ENCODE measurements around the gene ADCY3.
A peak's percentile ranks its signal among the peaks of the same experiment; 100 is the strongest.

ADCY3 gene

GRCh38 chr2:24826773-24827145, 93.3 kb downstream of the ADCY3 start:
- no peaks in the 10 kb centered on the region; the same call in none of the 2 replicates for H3F3A ChIP-seq (ENCODE audit: insufficient read depth, low read length)
- H3K9me2 ChIP-seq (ENCODE audit: low read depth, low read length), result no peaks in the 10 kb centered on the region
- H3K4me1 ChIP-seq (ENCODE audit: insufficient read depth, low read length, severe bottlenecking), result peaks cover 30% of the 10 kb centered on the region
- H3K27ac ChIP-seq (ENCODE audit: low read depth, low read length, poor library complexity, severe bottlenecking), result peak overlapping the region; percentile 72
- no peaks in the 10 kb centered on the region for H3K79me2 ChIP-seq (ENCODE audit: insufficient read depth, low read length)
- no peak overlapping the region for H3K4me3 ChIP-seq (ENCODE audit: low read depth, low read length, poor library complexity, severe bottlenecking)
- H3K36me3 ChIP-seq (ENCODE audit: insufficient read depth, low read length), result peaks cover 58% of the 10 kb centered on the region
- H2AFZ ChIP-seq (ENCODE audit: low read length), result no peak overlapping the region
- H4K20me1 ChIP-seq (ENCODE audit: insufficient read depth, low read length), result no peaks in the 10 kb centered on the region
- TF ChIP-seq CTCF (IDR thresholded peaks at IDR 0.05; ENCODE audit: low read length), result no peak
- TF ChIP-seq EZH2 (IDR thresholded peaks at IDR 0.05; ENCODE audit: borderline replicate concordance, low read length), result no peak
- H3K4me2 ChIP-seq (ENCODE audit: low read length), result 0 out of 2 replicates have a peak overlapping the region, but pooled peaks have one; percentile 6
- no peak overlapping the region; the same call in 1 of the 2 replicates for H3K9ac ChIP-seq (ENCODE audit: low read length)
- no peaks in the 10 kb centered on the region for H3K27me3 ChIP-seq (ENCODE audit: insufficient read depth, low read length)
- H3K9me3 ChIP-seq (ENCODE audit: low read length), result no peaks in the 10 kb centered on the region

GRCh38 chr2:24825883-24826772, 93.9 kb downstream of the ADCY3 start:
- Histone ChIP-seq H3K36me3 (ENCODE audit: insufficient read depth, low read length) (peaks cover 60% of the 10 kb centered on the region), H3K4me1 (ENCODE audit: insufficient read depth, low read length, severe bottlenecking) (peaks cover 30% of the 10 kb centered on the region), H3K9ac (ENCODE audit: low read length) (no peak overlapping the region), H3K9me2 (ENCODE audit: low read depth, low read length) (no peaks in the 10 kb centered on the region), H3K4me2 (ENCODE audit: low read length) (0 out of 2 replicates have a peak overlapping the region, but pooled peaks have one; percentile 6), H2AFZ (ENCODE audit: low read length) (no peak overlapping the region), H3F3A (ENCODE audit: insufficient read depth, low read length) (no peaks in the 10 kb centered on the region; the same call in none of the 2 replicates), H3K27ac (ENCODE audit: low read depth, low read length, poor library complexity, severe bottlenecking) (peak overlapping the region; percentile 72), H3K79me2 (ENCODE audit: insufficient read depth, low read length) (no peaks in the 10 kb centered on the region), H4K20me1 (ENCODE audit: insufficient read depth, low read length) (no peaks in the 10 kb centered on the region), H3K27me3 (ENCODE audit: insufficient read depth, low read length) (no peaks in the 10 kb centered on the region), H3K4me3 (ENCODE audit: low read depth, low read length, poor library complexity, severe bottlenecking) (no peak overlapping the region), H3K9me3 (ENCODE audit: low read length) (no peaks in the 10 kb centered on the region)
- TF ChIP-seq EZH2 (IDR thresholded peaks at IDR 0.05; ENCODE audit: borderline replicate concordance, low read length) (no peak), CTCF (IDR thresholded peaks at IDR 0.05; ENCODE audit: low read length) (peak; percentile 30)

- Histone ChIP-seq H3K4me2 (ENCODE audit: low read length) (no peak overlapping the region), H4K20me1 (ENCODE audit: insufficient read depth, low read length) (no peaks in the 10 kb centered on the region), H3K27ac (ENCODE audit: low read depth, low read length, poor library complexity, severe bottlenecking) (peak overlapping the region; percentile 72), H3K9me2 (ENCODE audit: low read depth, low read length) (no peaks in the 10 kb centered on the region), H3F3A (ENCODE audit: insufficient read depth, low read length) (no peaks in the 10 kb centered on the region; the same call in none of the 2 replicates), H3K27me3 (ENCODE audit: insufficient read depth, low read length) (no peaks in the 10 kb centered on the region), H3K36me3 (ENCODE audit: insufficient read depth, low read length) (peaks cover 60% of the 10 kb centered on the region), H3K4me3 (ENCODE audit: low read depth, low read length, poor library complexity, severe bottlenecking) (no peak overlapping the region), H2AFZ (ENCODE audit: low read length) (no peak overlapping the region), H3K79me2 (ENCODE audit: insufficient read depth, low read length) (no peaks in the 10 kb centered on the region), H3K9ac (ENCODE audit: low read length) (no peak overlapping the region), H3K4me1 (ENCODE audit: insufficient read depth, low read length, severe bottlenecking) (peaks cover 30% of the 10 kb centered on the region), H3K9me3 (ENCODE audit: low read length) (no peaks in the 10 kb centered on the region)
- no peak for TF ChIP-seq EZH2 (IDR thresholded peaks at IDR 0.05; ENCODE audit: borderline replicate concordance, low read length)
- TF ChIP-seq CTCF (IDR thresholded peaks at IDR 0.05; ENCODE audit: low read length), result peak; percentile 69
These were observed 94.8 kb downstream of the ADCY3 start for GRCh38 chr2:24824966-24825882.

Data from OCI-LY1 (cell line).